GOT3 (cell line): Measurements from ENCODE around the gene MEIOSIN.

Experiments
- DNase-seq: peaks from one replicate; lab custom pipeline; 2025; ENCODE audit warnings: mixed read lengths; lab: John Stamatoyannopoulos, UW

MEIOSIN gene

GRCh38 chr19:45801603-45802175, 68.5 kb downstream of the MEIOSIN start:
- DNase-seq: no peak

GRCh38 chr19:45804140-45804958, 71.1 kb downstream of the MEIOSIN start:
- DNase-seq: no peak

GRCh38 chr19:45804959-45805230, 71.7 kb downstream of the MEIOSIN start:
- DNase-seq: no peak

GRCh38 chr19:45805719-45806118, 72.5 kb downstream of the MEIOSIN start:
- no peak for DNase-seq

- DNase-seq: no peak
Measured at GRCh38 chr19:45809643-45810159, 76.5 kb downstream of the MEIOSIN start.

- no peak for DNase-seq
Measured at GRCh38 chr19:45812297-45812696, 79.1 kb downstream of the MEIOSIN start.
